GM23248 (cell line): ENCODE data around the gene FKBP14.

Experiments used
- EZH2 ChIP-seq: fragments of 200-600 bp; sonication (generic); IDR thresholded peaks from 2 replicates; pipeline ENCODE4 v1.6.1; 2018; ENCODE audit warnings: antibody characterized with exemption, mild to moderate bottlenecking; ENCODE audit not compliant: insufficient read depth, poor library complexity, severe bottlenecking
- EZH2phosphoT487 ChIP-seq: fragments of 200-600 bp; sonication (generic); IDR thresholded peaks from 2 replicates; pipeline ENCODE4 v1.6.1; 2018; ENCODE audit warnings: antibody characterized with exemption, moderate library complexity, mild to moderate bottlenecking, low read depth; ENCODE audit not compliant: insufficient read depth

GRCh38 chr7:30072735-30073134 lies 46.2 kb upstream of the FKBP14 start:
- TF ChIP-seq EZH2, result no peak
- TF ChIP-seq EZH2phosphoT487, result no peak
